Skeletal muscle cell (primary cell): ENCODE measurements around the gene NCOA3.

Experiments used
- DNase-seq: peaks from one replicate; pipeline ENCODE4 v3.0.0-alpha.2; 2010; ENCODE audit warnings: low read depth
- H3K4me3 ChIP-seq: 2 replicates; pipeline ENCODE4 v1.5.1; 2011; ENCODE audit warnings: low read depth, mild to moderate bottlenecking, control low read depth, low read length, moderate library complexity

Gene NCOA3

GRCh38 chr20:47682028-47682783 is 180.5 kb downstream of the NCOA3 start:
- no peak for DNase-seq
- H3K4me3 ChIP-seq, result no peak overlapping the region

DNA sequence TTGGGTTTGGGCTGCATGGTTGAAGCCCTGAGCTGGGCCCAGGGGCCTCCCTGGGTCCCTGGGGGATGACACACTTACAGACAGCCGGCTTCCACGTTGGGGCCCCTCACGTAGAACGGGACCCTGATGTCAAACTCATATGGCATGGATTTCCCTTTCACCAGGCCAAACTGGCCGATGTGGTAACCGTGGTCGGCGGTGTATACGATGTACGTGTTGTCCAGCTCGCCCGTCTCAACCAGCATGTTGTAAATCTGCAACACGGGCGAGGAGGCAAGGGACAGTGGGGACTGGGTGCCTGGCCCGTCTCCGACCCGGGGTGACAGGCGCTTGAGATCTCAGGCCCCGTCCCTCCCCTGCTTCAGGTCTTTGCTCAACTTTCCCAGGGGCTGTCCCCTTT is 181.2 kb downstream of the NCOA3 start:
- no peak for DNase-seq

DNA sequence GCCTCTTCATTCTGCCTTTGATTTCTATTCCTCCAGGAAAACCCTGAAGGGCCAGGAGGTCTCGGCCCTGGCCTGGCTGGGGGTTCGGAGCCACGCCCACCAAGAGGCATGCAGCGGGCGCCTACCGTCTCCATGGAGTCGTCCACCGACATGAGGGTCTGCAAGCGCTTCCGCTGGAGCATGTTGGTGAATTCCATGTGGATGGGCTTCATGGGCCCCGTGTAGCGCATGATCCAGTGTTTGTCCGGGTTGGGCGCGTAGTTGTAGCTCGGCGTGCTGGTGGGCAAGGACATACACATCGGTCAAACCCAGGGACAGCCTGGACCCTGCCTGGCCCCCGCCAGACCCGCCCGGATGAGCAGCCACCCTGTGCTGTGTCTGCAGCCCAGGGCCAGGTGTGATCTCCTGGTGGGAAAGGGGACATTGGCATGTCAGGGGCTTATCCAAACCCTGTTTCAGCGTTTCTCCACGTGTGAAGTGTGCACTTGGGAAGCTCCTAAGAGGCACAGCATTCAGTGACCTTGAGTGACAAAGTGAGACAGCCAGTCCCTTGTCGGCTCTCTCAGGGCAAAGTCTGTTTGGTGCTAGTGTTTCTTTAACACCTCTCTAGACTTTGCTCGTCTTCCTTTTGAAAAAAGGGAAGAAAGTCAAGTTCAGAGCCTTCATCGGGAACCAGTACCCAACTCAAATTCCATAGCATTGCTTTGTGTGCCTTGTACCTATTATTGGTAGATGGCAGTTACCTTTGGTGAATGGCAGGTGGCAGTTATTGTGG is 182.8 kb downstream of the NCOA3 start:
- no peak for DNase-seq
- no peak overlapping the region for H3K4me3 ChIP-seq

More for the DNA sequence above, 181.2 kb downstream of the NCOA3 start:
- H3K4me3 ChIP-seq, result no peak overlapping the region

- peak; percentile 73 for DNase-seq
- H3K4me3 ChIP-seq, result no peak overlapping the region
Measured at GRCh38 chr20:47686545-47686944, 184.9 kb downstream of the NCOA3 start.

GRCh38 chr20:47687095-47687987 is 185.7 kb downstream of the NCOA3 start:
- H3K4me3 ChIP-seq, result no peak overlapping the region
- DNase-seq, result no peak

- H3K4me3 ChIP-seq, result no peak overlapping the region
- DNase-seq, result no peak
Measured at GRCh38 chr20:47688385-47689381, 187.0 kb downstream of the NCOA3 start.

DNA sequence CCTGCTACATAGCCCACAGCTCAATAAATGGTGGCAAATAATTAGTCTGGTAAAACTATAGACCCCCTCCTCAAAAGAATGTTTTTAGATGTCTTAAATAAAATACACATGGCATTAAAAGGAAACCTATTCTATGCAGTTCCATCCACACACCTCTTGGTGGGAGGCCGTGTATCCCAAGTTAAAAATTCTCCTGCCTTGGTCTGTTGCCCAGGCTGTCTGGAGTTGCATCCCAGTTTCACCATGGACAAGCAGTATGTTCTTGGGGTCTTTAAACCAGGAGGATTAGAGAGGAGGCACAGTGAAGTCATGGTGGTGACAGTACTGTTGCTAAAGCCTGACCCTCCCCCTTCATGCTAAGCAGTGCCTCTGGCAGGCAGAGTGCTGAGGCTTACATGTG is 188.0 kb downstream of the NCOA3 start:
- DNase-seq, result no peak

DNA sequence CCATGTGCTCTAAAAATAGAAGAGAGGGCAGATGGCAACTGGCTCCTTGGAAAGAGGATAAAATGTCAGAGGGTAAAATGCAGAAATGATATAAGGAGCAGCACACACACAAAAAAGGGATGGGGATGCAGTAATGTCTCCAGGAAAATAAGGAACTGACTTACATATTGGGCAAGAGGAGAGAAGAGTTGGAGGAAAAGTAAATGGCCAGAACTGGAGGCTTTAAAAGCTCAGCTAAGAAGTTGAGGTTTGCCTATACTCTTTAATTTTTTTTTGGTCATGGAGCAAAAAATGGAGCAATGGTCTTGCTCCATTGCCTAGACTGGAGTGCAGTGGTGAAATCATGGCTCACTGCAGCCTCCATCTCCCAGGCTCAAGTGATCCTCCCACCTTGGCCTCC is 189.9 kb downstream of the NCOA3 start:
- DNase-seq, result no peak
- H3K4me3 ChIP-seq, result no peak overlapping the region

More for the DNA sequence above, 188.0 kb downstream of the NCOA3 start:
- no peak overlapping the region for H3K4me3 ChIP-seq

DNA sequence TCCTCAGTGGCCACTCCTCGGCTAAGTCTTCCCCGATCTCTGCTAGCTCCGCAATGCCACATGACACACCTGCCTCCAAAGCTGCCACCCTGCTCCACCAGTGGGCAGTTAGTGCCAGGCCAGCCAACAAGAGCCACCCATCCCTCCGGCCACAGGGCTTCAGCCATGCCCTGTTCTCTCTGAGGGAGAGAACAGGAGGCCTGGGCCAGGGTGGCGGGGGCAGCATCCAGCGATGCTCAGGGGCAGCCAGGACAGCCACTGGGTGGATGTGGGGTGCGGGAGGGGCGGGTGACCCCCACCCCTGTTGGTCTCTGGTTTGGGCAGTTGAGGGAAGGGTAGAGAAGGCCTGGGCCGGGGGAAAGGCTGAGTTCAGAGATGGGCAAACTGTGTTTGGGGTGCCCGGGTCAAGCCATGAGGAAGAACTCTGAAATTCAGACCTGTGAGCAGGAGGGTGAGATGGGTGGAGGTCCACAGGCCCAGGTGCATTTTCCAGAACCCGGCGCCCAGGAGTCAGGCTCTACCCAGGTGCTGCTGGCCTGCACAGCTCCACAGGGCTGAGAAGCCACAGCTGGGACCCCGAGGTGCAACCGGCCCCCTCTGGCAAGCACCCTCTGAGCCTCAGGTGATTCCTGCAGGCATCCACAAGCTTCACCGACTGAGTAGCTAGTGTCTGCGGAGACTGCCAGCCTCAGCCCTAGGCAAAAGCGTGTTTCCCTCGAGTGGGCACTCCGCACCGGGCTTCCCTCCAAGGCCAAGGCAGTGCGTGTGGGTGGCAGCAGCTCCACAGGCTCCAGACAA is 192.5 kb downstream of the NCOA3 start:
- H3K4me3 ChIP-seq, result no peak overlapping the region
- DNase-seq, result no peak

GRCh38 chr20:47696856-47697255 is 195.2 kb downstream of the NCOA3 start:
- DNase-seq, result no peak
- H3K4me3 ChIP-seq, result no peak overlapping the region

GRCh38 chr20:47698142-47698541 is 196.5 kb downstream of the NCOA3 start:
- DNase-seq, result no peak
- H3K4me3 ChIP-seq, result no peak overlapping the region

- H3K4me3 ChIP-seq, result no peak overlapping the region
- no peak for DNase-seq
Measured at GRCh38 chr20:47699818-47700217, 198.1 kb downstream of the NCOA3 start.

DNA sequence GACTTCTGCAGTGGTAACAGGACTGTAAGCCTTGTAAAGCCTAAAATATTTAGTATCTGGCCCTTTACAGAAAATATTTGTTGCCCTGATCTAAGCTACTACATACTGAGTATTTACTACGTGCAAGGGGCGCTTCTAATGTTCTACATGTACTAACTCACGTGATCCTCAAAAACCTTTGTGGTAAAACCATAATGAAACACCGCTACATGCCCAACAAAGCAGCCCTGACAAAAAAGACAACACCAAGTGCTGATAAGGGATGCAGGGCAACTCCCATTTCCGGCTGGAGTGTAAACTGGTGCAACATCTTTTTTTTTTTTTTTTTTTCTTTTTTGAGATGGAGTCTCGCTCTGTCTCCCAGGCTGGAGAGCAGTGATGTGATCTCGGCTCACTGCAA is 198.6 kb downstream of the NCOA3 start:
- no peak for DNase-seq
- no peak overlapping the region for H3K4me3 ChIP-seq

- DNase-seq, result no peak
- H3K4me3 ChIP-seq, result no peak overlapping the region
Measured at GRCh38 chr20:47701612-47702011, 199.9 kb downstream of the NCOA3 start.

DNA sequence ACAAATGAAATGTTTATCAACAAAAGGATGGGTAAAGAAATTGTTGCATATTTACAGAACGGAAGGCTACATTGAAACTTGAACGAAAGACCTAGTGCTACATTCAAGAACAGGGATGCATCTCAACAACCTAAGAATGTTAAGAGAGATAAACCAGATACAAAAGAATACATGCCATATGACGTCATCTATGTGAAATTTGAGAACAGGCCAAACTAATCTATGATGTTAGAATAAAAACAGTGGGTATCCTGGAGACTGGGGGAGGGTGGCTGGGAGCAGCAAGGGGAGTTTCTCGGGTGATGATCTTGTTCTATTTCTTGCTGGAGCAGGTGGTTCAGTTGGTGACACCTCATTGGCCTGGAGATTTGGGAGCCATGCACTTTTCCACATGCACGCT is 202.1 kb downstream of the NCOA3 start:
- DNase-seq, result no peak
- H3K4me3 ChIP-seq, result no peak overlapping the region

GRCh38 chr20:47704746-47705496 is 203.2 kb downstream of the NCOA3 start:
- no peak overlapping the region for H3K4me3 ChIP-seq
- no peak for DNase-seq

DNA sequence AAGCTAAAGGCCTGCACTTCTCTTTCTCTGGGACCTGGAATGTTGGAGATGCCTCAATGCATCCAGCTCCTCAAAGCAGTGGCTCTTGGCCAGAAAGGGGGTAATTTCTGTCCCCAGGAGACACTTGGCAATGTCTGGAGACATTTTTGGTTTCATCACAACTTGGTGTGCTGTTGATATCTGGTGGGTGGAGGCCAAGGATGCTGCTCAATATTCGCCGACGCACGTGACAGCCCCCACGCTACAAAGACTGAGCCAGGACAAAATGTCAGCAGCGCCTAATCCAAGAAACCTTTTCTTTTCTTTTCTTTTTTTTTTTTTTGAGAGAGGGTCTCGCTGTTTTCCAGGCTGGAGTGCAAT is 203.8 kb downstream of the NCOA3 start:
- H3K4me3 ChIP-seq, result no peak overlapping the region
- no peak for DNase-seq
